Measurements from ENCODE around the gene EYA4. TPM values are rescaled to one million over a fixed set of nuclear protein-coding genes. Genes with fewer than 3 reads are reported as not detected.

The EYA4 gene
- total RNA-seq, 2 donors from 2014 or later, result 0.11 to 0.26 TPM

GRCh38 chr6:133360194-133360593 is 119.0 kb downstream of the EYA4 start:
- 91 to 97% methylated on average over 5 of the region's 5 CpGs for WGBS, 2 experiments (ENCODE audit: insufficient coverage in 1 of 2, insufficient read length in 1 of 2)
- DNase-seq, result no peak
- no peaks in the 10 kb centered on the region for H3K9me3 Mint-ChIP-seq

GRCh38 chr6:133362813-133363212 is 121.7 kb downstream of the EYA4 start:
- no peak for DNase-seq
- no peak overlapping the region for H3K4me3 ChIP-seq (ENCODE audit: low read length)
- Mint-ChIP-seq H3K27ac (no peak overlapping the region), H3K4me1 (peaks cover 2% of the 10 kb centered on the region), H3K9me3 (no peaks in the 10 kb centered on the region), H3K36me3 (ENCODE audit: low read depth) (no peaks in the 10 kb centered on the region), H3K4me3 (no peak overlapping the region), H3K27me3 (ENCODE audit: insufficient read depth) (no peaks in the 10 kb centered on the region)
- no peaks in the 10 kb centered on the region for H3K36me3 ChIP-seq (ENCODE audit: control insufficient read depth, insufficient read depth, low read length)
- TF ChIP-seq CTCF (conservative IDR thresholded peaks at IDR 0.05), result no peak
- H3K9ac ChIP-seq (ENCODE audit: extremely low read depth, low read length, poor library complexity, severe bottlenecking), result no peak overlapping the region
- H3K27ac ChIP-seq (ENCODE audit: low read depth, low read length), result no peak overlapping the region
- WGBS, 2 experiments (ENCODE audit: insufficient coverage in 1 of 2, insufficient read length in 1 of 2), result 91 to 96% methylated on average over 3 to 4 of the region's 4 CpGs
- no peaks in the 10 kb centered on the region for H3K4me1 ChIP-seq (ENCODE audit: control insufficient read depth, insufficient read depth, low read length)
- H3K27me3 ChIP-seq (ENCODE audit: control insufficient read depth, insufficient read depth, low read length, poor library complexity, severe bottlenecking), result no peaks in the 10 kb centered on the region
- H3K9me3 ChIP-seq (ENCODE audit: control insufficient read depth, low read length), result no peaks in the 10 kb centered on the region

More at GRCh38 chr6:133360194-133360593, 119.0 kb downstream of the EYA4 start:
- Histone ChIP-seq H3K9ac (ENCODE audit: extremely low read depth, low read length, poor library complexity, severe bottlenecking) (no peak overlapping the region), H3K4me1 (ENCODE audit: control insufficient read depth, insufficient read depth, low read length) (no peaks in the 10 kb centered on the region), H3K36me3 (ENCODE audit: control insufficient read depth, insufficient read depth, low read length) (no peaks in the 10 kb centered on the region), H3K4me3 (ENCODE audit: low read length) (no peak overlapping the region), H3K27me3 (ENCODE audit: control insufficient read depth, insufficient read depth, low read length, poor library complexity, severe bottlenecking) (no peaks in the 10 kb centered on the region), H3K9me3 (ENCODE audit: control insufficient read depth, low read length) (no peaks in the 10 kb centered on the region), H3K27ac (ENCODE audit: low read depth, low read length) (no peak overlapping the region)
- Mint-ChIP-seq H3K36me3 (ENCODE audit: low read depth) (no peaks in the 10 kb centered on the region), H3K4me3 (no peak overlapping the region), H3K4me1 (peaks cover 2% of the 10 kb centered on the region), H3K27me3 (ENCODE audit: insufficient read depth) (no peaks in the 10 kb centered on the region), H3K27ac (no peak overlapping the region)
- TF ChIP-seq CTCF (conservative IDR thresholded peaks at IDR 0.05), result no peak

GRCh38 chr6:133368664-133369063 is 127.5 kb downstream of the EYA4 start:
- no peak overlapping the region for H3K9ac ChIP-seq (ENCODE audit: extremely low read depth, low read length, poor library complexity, severe bottlenecking)
- 88 to 92% methylated on average over 4 to 5 of the region's 5 CpGs for WGBS, 2 experiments (ENCODE audit: insufficient coverage in 1 of 2, insufficient read length in 1 of 2)
- TF ChIP-seq CTCF (conservative IDR thresholded peaks at IDR 0.05), result peak; percentile 28
- no peaks in the 10 kb centered on the region for H3K4me1 ChIP-seq (ENCODE audit: control insufficient read depth, insufficient read depth, low read length)
- DNase-seq, result no peak
- no peak overlapping the region for H3K27ac ChIP-seq (ENCODE audit: low read depth, low read length)
- H3K9me3 Mint-ChIP-seq, result no peaks in the 10 kb centered on the region
- H3K36me3 ChIP-seq (ENCODE audit: control insufficient read depth, insufficient read depth, low read length), result no peaks in the 10 kb centered on the region
- no peaks in the 10 kb centered on the region for H3K27me3 ChIP-seq (ENCODE audit: control insufficient read depth, insufficient read depth, low read length, poor library complexity, severe bottlenecking)
- no peak overlapping the region for H3K4me3 ChIP-seq (ENCODE audit: low read length)
- H3K4me3 Mint-ChIP-seq, result no peak overlapping the region
- H3K4me1 Mint-ChIP-seq, result peaks cover 11% of the 10 kb centered on the region
- no peaks in the 10 kb centered on the region for H3K36me3 Mint-ChIP-seq (ENCODE audit: low read depth)
- no peaks in the 10 kb centered on the region for H3K9me3 ChIP-seq (ENCODE audit: control insufficient read depth, low read length)
- no peak overlapping the region for H3K27ac Mint-ChIP-seq
- no peaks in the 10 kb centered on the region for H3K27me3 Mint-ChIP-seq (ENCODE audit: insufficient read depth)

Measured in endodermal cell (in vitro differentiated cells).